Suprapubic skin (tissue), 4 donors: ENCODE data around the gene APEX1.

Experiments used
- CTCF ChIP-seq, 2 donors: fragments of 200-600 bp in 1 of 2; fragments of 450-650 bp in 1 of 2; sonication (generic) in 1 of 2; IDR thresholded peaks; one replicate each; pipeline ENCODE4 v1.5.1; 2016 to 2019; ENCODE audit warnings: antibody characterized with exemption in 2 of 2, mild to moderate bottlenecking in 1 of 2, moderate library complexity in 1 of 2
- POLR2A ChIP-seq, 2 donors: fragments of 450-650 bp; IDR thresholded peaks; one replicate each; pipeline ENCODE4 v1.6.1; 2017; ENCODE audit warnings: antibody characterized with exemption in 2 of 2, mild to moderate bottlenecking in 2 of 2, moderate library complexity in 2 of 2
- POLR2AphosphoS5 ChIP-seq, 3 donors: sonication (generic); formaldehyde crosslinking; IDR thresholded peaks; one replicate each; pipeline ENCODE4 v1.6.1; 2017; ENCODE audit warnings: antibody characterized with exemption in 3 of 3

GRCh38 chr14:20440465-20440864 lies 14.6 kb upstream of the APEX1 start:
- no peak for TF ChIP-seq CTCF (IDR thresholded peaks at IDR 0.05)
- no peak for TF ChIP-seq POLR2A (IDR thresholded peaks at IDR 0.05)
- no peak for TF ChIP-seq POLR2AphosphoS5 (IDR thresholded peaks at IDR 0.05)
